ENCODE results near the gene DNMT3A.

- TF ChIP-seq POLR2A (IDR thresholded peaks at IDR 0.05): no peak
- TF ChIP-seq, protein P1, sequence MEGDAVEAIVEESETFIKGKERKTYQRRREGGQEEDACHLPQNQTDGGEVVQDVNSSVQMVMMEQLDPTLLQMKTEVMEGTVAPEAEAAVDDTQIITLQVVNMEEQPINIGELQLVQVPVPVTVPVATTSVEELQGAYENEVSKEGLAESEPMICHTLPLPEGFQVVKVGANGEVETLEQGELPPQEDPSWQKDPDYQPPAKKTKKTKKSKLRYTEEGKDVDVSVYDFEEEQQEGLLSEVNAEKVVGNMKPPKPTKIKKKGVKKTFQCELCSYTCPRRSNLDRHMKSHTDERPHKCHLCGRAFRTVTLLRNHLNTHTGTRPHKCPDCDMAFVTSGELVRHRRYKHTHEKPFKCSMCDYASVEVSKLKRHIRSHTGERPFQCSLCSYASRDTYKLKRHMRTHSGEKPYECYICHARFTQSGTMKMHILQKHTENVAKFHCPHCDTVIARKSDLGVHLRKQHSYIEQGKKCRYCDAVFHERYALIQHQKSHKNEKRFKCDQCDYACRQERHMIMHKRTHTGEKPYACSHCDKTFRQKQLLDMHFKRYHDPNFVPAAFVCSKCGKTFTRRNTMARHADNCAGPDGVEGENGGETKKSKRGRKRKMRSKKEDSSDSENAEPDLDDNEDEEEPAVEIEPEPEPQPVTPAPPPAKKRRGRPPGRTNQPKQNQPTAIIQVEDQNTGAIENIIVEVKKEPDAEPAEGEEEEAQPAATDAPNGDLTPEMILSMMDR (IDR thresholded peaks at IDR 0.05): no peak
Measured at GRCh38 chr2:25377822-25378421, 36.2 kb upstream of the DNMT3A start.
